ENCODE results near the gene ASF1B.

DNA sequence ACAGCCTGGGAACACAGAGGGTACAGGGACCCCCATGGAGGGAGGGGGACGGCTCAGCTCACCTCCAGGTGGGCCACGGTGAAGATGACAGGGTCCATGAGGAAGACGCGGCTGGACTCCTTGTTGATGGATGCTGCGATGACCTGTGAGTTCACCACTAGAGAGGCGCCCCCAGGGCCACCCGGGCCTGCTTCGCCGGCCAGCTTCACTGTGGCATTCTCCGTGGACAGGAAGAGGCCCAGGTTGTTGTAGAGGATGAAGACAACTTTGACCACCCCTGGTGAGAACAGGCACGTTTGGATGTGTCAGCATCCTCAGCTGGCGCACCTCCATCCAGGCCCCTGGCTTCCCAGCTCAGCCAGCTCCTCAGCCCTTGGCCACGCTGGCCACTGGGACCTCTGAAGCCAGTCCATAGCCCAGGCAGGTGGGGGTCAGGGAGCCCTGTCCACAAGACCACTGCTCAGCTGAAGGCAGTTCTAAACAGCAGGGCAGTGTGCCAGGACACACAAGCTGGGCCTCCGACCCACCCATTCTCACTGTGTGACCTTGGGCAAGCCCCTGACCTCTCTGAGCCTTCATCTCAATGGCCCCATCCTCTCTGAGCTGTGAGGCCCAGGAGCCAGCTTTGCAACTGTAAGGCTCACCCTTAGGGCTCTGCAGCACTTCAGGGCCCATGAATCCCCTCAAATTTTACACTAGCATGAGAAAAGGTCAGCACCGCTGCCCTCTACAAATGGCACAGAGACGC, 22.1 kb upstream of the ASF1B start:
- TF ChIP-seq, protein P1, sequence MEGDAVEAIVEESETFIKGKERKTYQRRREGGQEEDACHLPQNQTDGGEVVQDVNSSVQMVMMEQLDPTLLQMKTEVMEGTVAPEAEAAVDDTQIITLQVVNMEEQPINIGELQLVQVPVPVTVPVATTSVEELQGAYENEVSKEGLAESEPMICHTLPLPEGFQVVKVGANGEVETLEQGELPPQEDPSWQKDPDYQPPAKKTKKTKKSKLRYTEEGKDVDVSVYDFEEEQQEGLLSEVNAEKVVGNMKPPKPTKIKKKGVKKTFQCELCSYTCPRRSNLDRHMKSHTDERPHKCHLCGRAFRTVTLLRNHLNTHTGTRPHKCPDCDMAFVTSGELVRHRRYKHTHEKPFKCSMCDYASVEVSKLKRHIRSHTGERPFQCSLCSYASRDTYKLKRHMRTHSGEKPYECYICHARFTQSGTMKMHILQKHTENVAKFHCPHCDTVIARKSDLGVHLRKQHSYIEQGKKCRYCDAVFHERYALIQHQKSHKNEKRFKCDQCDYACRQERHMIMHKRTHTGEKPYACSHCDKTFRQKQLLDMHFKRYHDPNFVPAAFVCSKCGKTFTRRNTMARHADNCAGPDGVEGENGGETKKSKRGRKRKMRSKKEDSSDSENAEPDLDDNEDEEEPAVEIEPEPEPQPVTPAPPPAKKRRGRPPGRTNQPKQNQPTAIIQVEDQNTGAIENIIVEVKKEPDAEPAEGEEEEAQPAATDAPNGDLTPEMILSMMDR (IDR thresholded peaks at IDR 0.05), result no peak
- TF ChIP-seq EP300 (IDR thresholded peaks at IDR 0.05) (no peak), POLR2AphosphoS5 (IDR thresholded peaks at IDR 0.05) (no peak)
